HepG2 (cell line): Measurements from ENCODE around the gene SPAG9. TPM values are rescaled to one million over a fixed set of nuclear protein-coding genes. Genes with fewer than 3 reads are reported as not detected.

Experiments
- CBX2 ChIP-seq, 2 experiments: fragments of 200-600 bp in 1 of 2; sonication (generic); formaldehyde crosslinking in 1 of 2; IDR thresholded peaks; 2 replicates each; pipeline versions ENCODE4 v1.7.0 to v1.8.1; 2018 to 2022; ENCODE audit warnings: low read depth in 2 of 2, low read length in 1 of 2, mild to moderate bottlenecking in 1 of 2, missing genetic modification reagents in 1 of 2
- ESRRA ChIP-seq: sonication (generic); formaldehyde crosslinking; IDR thresholded peaks from 2 replicates; pipeline ENCODE4 v1.5.1; 2020; ENCODE audit warnings: mild to moderate bottlenecking, low read depth, missing genetic modification reagents
- FOXK1 ChIP-seq: sonication (generic); formaldehyde crosslinking; IDR thresholded peaks from 2 replicates; pipeline ENCODE4 v1.4.0; 2020; ENCODE audit warnings: low read depth, missing genetic modification reagents, borderline replicate concordance
- GZF1 ChIP-seq: sonication (generic); formaldehyde crosslinking; IDR thresholded peaks from 2 replicates; pipeline ENCODE4 v1.5.1; 2020; ENCODE audit warnings: mild to moderate bottlenecking, missing genetic modification reagents
- NAIF1 ChIP-seq: sonication (generic); formaldehyde crosslinking; IDR thresholded peaks from 2 replicates; pipeline ENCODE4 v1.5.0; 2020; ENCODE audit warnings: mild to moderate bottlenecking, missing genetic modification reagents, borderline replicate concordance
- SMAD1 ChIP-seq: sonication (generic); formaldehyde crosslinking; IDR thresholded peaks from 2 replicates; pipeline ENCODE4 v1.4.0; 2020; ENCODE audit warnings: missing genetic modification reagents, low read depth, mild to moderate bottlenecking, borderline replicate concordance
- SOX13 ChIP-seq, 3 experiments: fragments of 450-650 bp in 1 of 3; sonication (generic) in 1 of 3; formaldehyde crosslinking in 1 of 3; IDR thresholded peaks in 2 of 3; conservative IDR thresholded peaks in 1 of 3; 2 replicates each; pipeline versions ENCODE4 v1.5.0 to v1.6.1; 2016 to 2020; ENCODE audit warnings: antibody characterized with exemption in 1 of 3, mild to moderate bottlenecking in 1 of 3, missing compliant biosample characterization in 1 of 3, missing genetic modification reagents in 1 of 3, moderate library complexity in 1 of 3
- SOX6 ChIP-seq, 2 experiments: fragments of 450-650 bp in 1 of 2; sonication (generic) in 1 of 2; formaldehyde crosslinking in 1 of 2; IDR thresholded peaks; 2 replicates each; pipeline versions ENCODE4 v1.4.0 to v1.6.1; 2017 to 2020; ENCODE audit warnings: antibody characterized with exemption in 1 of 2, mild to moderate bottlenecking in 1 of 2, missing genetic modification reagents in 1 of 2
- SRSF4 ChIP-seq: fragments of 200-400 bp; formaldehyde crosslinking; IDR thresholded peaks from one replicate; pipeline ENCODE4 v1.6.1; 2018; ENCODE audit warnings: mild to moderate bottlenecking, low read depth, low read length, moderate library complexity; ENCODE audit not compliant: poor library complexity, severe bottlenecking
- STAG1 ChIP-seq: sonication (generic); formaldehyde crosslinking; IDR thresholded peaks from 2 replicates; pipeline ENCODE4 v1.4.0; 2020; ENCODE audit warnings: missing genetic modification reagents
- ZNF33B ChIP-seq: sonication (generic); formaldehyde crosslinking; IDR thresholded peaks from 2 replicates; pipeline ENCODE4 v1.5.1; 2020; ENCODE audit warnings: mild to moderate bottlenecking, missing genetic modification reagents
- ZNF619 ChIP-seq: sonication (generic); formaldehyde crosslinking; IDR thresholded peaks from 2 replicates; pipeline ENCODE4 v1.4.0; 2020; ENCODE audit warnings: mild to moderate bottlenecking, missing genetic modification reagents
- polyA plus RNA-seq, 8 experiments: library from polyadenylated mRNA; depleted of rRNA in 3 of 8; stranded (reverse) in 7 of 8; unstranded in 1 of 8; fragments of >200 nt; fragmentation: Illumina TruSeq in 4 of 8; extraction: Trizol in 4 of 8; gene quantifications; 2 replicates each; pipeline versions ENCODE4 v1.2.1 to v1.2.3, GENCODE V29; 2011 to 2016; ENCODE audit warnings: low read depth in 4 of 8, missing spikeins in 1 of 8, mixed read lengths in 1 of 8; ENCODE audit not compliant: insufficient read depth in 1 of 8
- total RNA-seq, 5 experiments: library from RNA; depleted of rRNA; stranded (reverse); fragments of >200 nt; fragmentation: Illumina TruSeq; extraction: Trizol; gene quantifications; 2 replicates each; pipeline ENCODE4 v1.2.3, GENCODE V29; 2016; ENCODE audit warnings: low read depth in 1 of 5
- TF ChIP-seq, protein P1 (sequence below): sonication (generic); formaldehyde crosslinking; IDR thresholded peaks from 2 replicates; pipeline ENCODE4 v1.4.0; 2020; ENCODE audit warnings: missing genetic modification reagents
- TF ChIP-seq, protein P2 (sequence below): sonication (generic); formaldehyde crosslinking; IDR thresholded peaks from 2 replicates; pipeline ENCODE4 v1.4.0; 2020; ENCODE audit warnings: missing genetic modification reagents
- TF ChIP-seq, protein P3 (sequence below): sonication (generic); formaldehyde crosslinking; IDR thresholded peaks from 2 replicates; pipeline ENCODE4 v1.5.1; 2020; ENCODE audit warnings: mild to moderate bottlenecking, missing genetic modification reagents, borderline replicate concordance

Gene SPAG9
- total and polyA plus RNA-seq, 2 of the 13 experiments (the other 11 are each of a cell fraction or from before 2014, with no cell fraction given) = 43.2 to 78.6 TPM

DNA sequence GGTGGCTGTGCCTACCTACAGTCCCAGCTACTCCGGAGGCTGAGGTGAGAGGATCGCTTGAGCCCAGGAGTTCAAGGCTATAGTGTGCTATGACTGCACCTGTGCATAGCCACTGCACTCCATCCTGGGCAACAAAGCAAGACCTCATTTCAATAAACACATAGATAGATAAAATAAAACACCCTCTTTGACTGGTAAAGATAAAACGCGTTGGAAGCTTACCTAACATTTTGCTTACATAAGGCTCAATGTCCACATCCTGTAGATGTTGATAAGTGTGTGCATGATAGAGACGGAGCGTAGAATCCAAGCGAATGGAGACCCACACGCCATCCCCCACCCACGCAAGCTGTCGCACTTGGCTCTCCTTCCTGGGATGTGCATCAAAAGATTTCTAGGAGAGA lies 141.1 kb downstream of the SPAG9 start (continued):
- TF ChIP-seq, protein P1, sequence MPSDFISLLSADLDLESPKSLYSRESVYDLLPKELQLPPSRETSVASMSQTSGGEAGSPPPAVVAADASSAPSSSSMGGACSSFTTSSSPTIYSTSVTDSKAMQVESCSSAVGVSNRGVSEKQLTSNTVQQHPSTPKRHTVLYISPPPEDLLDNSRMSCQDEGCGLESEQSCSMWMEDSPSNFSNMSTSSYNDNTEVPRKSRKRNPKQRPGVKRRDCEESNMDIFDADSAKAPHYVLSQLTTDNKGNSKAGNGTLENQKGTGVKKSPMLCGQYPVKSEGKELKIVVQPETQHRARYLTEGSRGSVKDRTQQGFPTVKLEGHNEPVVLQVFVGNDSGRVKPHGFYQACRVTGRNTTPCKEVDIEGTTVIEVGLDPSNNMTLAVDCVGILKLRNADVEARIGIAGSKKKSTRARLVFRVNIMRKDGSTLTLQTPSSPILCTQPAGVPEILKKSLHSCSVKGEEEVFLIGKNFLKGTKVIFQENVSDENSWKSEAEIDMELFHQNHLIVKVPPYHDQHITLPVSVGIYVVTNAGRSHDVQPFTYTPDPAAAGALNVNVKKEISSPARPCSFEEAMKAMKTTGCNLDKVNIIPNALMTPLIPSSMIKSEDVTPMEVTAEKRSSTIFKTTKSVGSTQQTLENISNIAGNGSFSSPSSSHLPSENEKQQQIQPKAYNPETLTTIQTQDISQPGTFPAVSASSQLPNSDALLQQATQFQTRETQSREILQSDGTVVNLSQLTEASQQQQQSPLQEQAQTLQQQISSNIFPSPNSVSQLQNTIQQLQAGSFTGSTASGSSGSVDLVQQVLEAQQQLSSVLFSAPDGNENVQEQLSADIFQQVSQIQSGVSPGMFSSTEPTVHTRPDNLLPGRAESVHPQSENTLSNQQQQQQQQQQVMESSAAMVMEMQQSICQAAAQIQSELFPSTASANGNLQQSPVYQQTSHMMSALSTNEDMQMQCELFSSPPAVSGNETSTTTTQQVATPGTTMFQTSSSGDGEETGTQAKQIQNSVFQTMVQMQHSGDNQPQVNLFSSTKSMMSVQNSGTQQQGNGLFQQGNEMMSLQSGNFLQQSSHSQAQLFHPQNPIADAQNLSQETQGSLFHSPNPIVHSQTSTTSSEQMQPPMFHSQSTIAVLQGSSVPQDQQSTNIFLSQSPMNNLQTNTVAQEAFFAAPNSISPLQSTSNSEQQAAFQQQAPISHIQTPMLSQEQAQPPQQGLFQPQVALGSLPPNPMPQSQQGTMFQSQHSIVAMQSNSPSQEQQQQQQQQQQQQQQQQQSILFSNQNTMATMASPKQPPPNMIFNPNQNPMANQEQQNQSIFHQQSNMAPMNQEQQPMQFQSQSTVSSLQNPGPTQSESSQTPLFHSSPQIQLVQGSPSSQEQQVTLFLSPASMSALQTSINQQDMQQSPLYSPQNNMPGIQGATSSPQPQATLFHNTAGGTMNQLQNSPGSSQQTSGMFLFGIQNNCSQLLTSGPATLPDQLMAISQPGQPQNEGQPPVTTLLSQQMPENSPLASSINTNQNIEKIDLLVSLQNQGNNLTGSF (CRISPR knock-in tag) = no peak
- no peak for TF ChIP-seq ZNF33B (CRISPR knock-in tag)
- no peak for TF ChIP-seq GZF1 (CRISPR knock-in tag)
- no peak for TF ChIP-seq SMAD1 (CRISPR knock-in tag)
- peak; percentile 57; the same call in 1 of the 2 replicates for TF ChIP-seq FOXK1
- TF ChIP-seq CBX2 (IDR thresholded peaks at IDR 0.05; ENCODE audit: low read depth, low read length) = no peak
- TF ChIP-seq CBX2 (CRISPR knock-in tag; IDR thresholded peaks at IDR 0.05; ENCODE audit: low read depth) = no peak
- peak; percentile 80; the same call in 1 of the 2 replicates for TF ChIP-seq NAIF1 (CRISPR knock-in tag)
- TF ChIP-seq, protein P2, sequence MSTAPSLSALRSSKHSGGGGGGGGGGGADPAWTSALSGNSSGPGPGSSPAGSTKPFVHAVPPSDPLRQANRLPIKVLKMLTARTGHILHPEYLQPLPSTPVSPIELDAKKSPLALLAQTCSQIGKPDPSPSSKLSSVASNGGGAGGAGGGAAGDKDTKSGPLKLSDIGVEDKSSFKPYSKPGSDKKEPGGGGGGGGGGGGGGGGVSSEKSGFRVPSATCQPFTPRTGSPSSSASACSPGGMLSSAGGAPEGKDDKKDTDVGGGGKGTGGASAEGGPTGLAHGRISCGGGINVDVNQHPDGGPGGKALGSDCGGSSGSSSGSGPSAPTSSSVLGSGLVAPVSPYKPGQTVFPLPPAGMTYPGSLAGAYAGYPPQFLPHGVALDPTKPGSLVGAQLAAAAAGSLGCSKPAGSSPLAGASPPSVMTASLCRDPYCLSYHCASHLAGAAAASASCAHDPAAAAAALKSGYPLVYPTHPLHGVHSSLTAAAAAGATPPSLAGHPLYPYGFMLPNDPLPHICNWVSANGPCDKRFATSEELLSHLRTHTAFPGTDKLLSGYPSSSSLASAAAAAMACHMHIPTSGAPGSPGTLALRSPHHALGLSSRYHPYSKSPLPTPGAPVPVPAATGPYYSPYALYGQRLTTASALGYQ (CRISPR knock-in tag) = peak; percentile 49; the same call in 1 of the 2 replicates
- peak; percentile 20; the same call in 1 of the 2 replicates for TF ChIP-seq STAG1 (CRISPR knock-in tag)
- TF ChIP-seq SOX13 (IDR thresholded peaks at IDR 0.05) = peak; percentile 32; the same call in 1 of the 2 replicates
- TF ChIP-seq SOX13 (CRISPR knock-in tag; conservative IDR thresholded peaks at IDR 0.05 in 1 of 2, IDR thresholded peaks at IDR 0.05 in 1 of 2) = peak in 1 of 2 experiments; percentile 83; a peak in 2 of 4 replicates
- no peak for TF ChIP-seq SRSF4
- no peak for TF ChIP-seq SOX6 (IDR thresholded peaks at IDR 0.05)
- TF ChIP-seq SOX6 (CRISPR knock-in tag; IDR thresholded peaks at IDR 0.05) = peak; percentile 85
- TF ChIP-seq, protein P3, sequence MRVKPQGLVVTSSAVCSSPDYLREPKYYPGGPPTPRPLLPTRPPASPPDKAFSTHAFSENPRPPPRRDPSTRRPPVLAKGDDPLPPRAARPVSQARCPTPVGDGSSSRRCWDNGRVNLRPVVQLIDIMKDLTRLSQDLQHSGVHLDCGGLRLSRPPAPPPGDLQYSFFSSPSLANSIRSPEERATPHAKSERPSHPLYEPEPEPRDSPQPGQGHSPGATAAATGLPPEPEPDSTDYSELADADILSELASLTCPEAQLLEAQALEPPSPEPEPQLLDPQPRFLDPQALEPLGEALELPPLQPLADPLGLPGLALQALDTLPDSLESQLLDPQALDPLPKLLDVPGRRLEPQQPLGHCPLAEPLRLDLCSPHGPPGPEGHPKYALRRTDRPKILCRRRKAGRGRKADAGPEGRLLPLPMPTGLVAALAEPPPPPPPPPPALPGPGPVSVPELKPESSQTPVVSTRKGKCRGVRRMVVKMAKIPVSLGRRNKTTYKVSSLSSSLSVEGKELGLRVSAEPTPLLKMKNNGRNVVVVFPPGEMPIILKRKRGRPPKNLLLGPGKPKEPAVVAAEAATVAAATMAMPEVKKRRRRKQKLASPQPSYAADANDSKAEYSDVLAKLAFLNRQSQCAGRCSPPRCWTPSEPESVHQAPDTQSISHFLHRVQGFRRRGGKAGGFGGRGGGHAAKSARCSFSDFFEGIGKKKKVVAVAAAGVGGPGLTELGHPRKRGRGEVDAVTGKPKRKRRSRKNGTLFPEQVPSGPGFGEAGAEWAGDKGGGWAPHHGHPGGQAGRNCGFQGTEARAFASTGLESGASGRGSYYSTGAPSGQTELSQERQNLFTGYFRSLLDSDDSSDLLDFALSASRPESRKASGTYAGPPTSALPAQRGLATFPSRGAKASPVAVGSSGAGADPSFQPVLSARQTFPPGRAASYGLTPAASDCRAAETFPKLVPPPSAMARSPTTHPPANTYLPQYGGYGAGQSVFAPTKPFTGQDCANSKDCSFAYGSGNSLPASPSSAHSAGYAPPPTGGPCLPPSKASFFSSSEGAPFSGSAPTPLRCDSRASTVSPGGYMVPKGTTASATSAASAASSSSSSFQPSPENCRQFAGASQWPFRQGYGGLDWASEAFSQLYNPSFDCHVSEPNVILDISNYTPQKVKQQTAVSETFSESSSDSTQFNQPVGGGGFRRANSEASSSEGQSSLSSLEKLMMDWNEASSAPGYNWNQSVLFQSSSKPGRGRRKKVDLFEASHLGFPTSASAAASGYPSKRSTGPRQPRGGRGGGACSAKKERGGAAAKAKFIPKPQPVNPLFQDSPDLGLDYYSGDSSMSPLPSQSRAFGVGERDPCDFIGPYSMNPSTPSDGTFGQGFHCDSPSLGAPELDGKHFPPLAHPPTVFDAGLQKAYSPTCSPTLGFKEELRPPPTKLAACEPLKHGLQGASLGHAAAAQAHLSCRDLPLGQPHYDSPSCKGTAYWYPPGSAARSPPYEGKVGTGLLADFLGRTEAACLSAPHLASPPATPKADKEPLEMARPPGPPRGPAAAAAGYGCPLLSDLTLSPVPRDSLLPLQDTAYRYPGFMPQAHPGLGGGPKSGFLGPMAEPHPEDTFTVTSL (CRISPR knock-in tag) = peak; percentile 91
- no peak for TF ChIP-seq ESRRA (CRISPR knock-in tag)
- TF ChIP-seq ZNF619 (CRISPR knock-in tag) = no peak
